ENCODE results near the gene DECR2.

DNA sequence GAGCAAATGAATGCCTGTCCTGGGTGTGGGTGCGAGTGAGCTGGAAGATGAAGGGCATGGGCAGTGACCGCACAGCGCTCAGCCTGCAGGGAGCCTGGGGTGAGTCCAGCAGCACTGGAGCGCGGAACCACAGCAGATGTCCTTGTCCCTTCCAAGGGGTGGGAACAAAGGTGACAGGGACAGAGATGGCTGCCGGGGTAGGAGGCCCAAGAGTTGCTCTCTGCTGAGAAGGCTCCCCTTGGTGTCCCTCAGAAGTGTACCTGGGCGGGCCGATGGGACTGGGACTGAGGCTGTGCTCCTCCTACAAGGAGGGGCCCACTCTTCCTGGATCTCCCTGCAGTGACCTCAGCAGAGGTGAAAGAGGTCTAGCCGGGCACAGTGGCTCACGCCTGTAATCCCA is 12.3 kb upstream of the DECR2 start:
- TF ChIP-seq, protein P1, sequence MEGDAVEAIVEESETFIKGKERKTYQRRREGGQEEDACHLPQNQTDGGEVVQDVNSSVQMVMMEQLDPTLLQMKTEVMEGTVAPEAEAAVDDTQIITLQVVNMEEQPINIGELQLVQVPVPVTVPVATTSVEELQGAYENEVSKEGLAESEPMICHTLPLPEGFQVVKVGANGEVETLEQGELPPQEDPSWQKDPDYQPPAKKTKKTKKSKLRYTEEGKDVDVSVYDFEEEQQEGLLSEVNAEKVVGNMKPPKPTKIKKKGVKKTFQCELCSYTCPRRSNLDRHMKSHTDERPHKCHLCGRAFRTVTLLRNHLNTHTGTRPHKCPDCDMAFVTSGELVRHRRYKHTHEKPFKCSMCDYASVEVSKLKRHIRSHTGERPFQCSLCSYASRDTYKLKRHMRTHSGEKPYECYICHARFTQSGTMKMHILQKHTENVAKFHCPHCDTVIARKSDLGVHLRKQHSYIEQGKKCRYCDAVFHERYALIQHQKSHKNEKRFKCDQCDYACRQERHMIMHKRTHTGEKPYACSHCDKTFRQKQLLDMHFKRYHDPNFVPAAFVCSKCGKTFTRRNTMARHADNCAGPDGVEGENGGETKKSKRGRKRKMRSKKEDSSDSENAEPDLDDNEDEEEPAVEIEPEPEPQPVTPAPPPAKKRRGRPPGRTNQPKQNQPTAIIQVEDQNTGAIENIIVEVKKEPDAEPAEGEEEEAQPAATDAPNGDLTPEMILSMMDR (IDR thresholded peaks at IDR 0.05; ENCODE audit: borderline replicate concordance, extremely low read depth, low read length, poor library complexity, severe bottlenecking) = no peak
- no peak for TF ChIP-seq EZH2 (IDR thresholded peaks at IDR 0.05; ENCODE audit: borderline replicate concordance, low read depth, low read length, severe bottlenecking)
